NCI-H526 (cell line): ENCODE results near the gene SSTR5.

Experiments used
- DNase-seq, 2 experiments: peaks; one replicate each; lab custom pipeline; 2025; lab: John Stamatoyannopoulos, UW

The SSTR5 gene

DNA sequence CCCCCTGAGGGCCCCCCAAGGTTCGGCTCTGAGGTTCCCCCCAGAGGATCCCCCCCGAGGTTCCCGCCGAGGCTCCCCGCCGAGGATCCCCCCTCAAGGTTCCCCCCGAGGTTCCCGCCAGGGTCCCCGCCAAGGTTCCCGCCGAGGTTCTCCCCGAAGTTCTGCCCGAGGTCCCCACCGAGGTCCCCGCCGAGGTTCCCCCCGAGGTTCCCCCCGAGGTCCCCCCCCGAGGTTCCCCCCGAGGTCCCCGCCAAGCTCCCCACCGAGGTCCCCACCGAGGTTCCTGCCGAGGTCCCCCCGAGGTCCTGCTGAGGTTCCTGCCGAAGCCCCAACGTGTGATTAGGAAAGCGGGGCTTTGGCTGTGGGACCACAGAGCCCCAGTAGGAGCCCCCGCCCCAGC is 32.2 kb upstream of the SSTR5 start:
- DNase-seq = no peak

DNA sequence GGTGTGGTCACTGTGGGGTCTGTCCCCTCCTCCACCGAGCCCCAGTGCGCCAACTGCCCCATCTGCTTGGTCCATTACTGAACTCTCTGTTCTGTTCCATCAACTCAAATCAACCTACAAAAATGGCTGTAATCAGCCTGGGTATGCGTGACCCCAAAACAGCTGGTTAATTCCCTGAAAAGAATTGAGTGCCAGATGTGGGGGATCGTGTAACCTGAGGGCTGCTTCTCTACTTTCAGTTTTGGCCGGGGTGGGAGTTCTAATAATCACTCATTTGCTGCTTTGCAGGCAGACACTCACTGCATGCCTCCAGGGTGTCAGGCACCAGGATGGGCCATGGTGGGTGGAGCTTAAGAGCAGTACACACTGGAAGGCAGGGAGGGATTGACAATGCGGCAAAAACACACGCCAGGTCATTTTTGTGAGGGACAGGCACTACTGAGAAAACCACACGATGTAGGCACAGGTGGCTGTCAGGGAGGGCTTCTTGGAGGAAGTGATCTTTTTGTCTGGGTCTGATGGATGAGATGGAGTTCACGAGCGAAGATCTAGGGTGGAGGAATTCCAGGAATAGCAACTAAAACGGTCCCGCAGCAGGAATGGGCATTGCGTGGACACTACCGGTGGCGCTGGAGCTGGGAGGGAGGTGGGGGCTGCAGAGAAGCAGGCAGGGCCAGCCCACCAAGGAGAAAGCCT is 30.4 kb upstream of the SSTR5 start:
- no peak for DNase-seq

DNA sequence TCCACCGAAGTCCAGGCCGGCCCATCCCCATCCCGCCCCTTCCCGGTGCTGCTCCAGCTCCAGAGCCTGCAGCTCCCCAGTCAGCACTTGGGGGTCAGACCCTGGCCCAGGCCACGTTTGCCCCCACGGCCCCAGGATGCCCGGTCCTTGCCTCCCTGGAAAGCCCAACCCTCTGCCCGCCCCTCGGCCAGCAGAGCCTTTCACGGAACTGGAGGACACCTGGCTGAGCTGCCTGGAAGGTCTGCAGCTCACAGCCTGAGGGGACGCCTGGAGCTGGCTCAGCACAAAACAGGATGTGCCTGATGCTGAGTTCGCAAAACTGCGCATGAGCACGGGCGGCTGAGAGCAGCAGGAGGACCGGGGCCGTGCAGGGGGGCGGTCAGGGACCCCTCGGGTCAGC is 29.7 kb upstream of the SSTR5 start:
- peak in 1 of 2 experiments; percentile 46 for DNase-seq

DNA sequence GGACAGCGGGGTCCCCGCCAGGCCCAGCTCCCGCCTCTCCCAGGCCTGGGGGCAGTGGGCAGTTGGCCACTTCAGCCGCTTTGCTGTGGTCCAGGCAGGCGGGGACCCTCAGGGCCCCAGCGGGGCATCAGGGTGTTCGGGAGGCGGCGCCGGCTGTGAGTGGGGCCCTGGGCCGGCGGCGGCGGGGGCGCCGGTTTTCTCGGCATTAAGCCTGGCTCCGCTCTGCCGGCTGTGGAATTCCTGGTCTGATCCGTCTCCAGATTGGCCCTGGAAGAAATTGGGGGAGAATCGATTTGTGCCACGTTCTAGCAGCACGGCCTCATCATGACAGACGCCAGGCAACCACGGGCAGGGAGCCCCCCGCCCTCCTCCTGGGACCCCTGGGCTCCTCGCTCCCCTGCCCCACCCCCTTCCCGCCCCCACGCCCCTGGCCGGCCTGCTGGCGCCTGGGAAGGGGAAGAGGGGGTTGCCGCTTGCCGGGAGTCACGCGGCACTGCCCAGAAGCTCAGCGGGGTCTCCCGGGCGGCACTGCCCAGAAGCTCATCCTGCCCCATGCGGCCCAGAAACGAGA is 28.6 kb upstream of the SSTR5 start:
- DNase-seq = no peak

DNA sequence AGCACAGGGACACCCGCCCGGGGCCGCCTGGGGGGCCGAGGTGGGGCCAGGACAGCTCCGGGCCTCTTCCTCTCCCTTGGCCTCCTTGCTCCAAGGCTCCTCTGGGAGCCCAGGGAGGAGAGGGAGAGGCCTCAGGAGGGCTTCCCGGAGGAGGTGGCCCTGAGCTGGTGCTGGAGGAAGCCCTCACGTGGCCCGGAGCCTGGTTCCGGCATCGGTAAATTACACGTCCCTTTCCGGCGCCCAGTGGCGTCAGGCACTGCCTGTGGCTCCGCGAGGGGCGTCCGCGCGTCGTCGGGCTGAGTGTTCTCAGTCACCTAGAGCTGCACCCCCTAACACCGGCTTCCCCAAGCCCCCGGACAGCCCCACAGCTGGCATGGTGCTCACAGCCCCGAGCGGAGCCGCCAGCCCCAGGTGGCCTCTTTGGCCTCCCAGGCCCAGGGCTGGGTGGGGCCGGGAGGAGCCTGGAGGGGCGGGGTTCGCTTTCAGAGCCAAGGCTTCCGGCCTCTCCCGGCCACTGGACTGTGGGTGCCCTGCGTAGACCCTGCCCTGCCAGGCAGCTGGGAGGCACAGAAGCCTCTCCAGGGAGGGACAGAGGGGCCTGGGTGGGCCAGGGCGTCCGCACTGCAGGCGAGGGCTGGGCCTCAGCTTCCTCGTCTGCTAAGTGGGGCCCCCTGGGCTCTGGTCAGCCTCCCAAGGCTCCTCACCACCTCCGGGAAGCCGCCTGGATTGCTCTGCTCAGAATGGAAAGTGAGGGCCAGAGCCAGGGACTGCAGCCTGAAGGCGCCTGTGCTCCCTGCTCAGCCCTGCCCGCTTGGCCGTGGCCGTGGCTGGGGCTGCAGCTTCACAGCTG is 27.9 kb upstream of the SSTR5 start:
- no peak for DNase-seq

DNA sequence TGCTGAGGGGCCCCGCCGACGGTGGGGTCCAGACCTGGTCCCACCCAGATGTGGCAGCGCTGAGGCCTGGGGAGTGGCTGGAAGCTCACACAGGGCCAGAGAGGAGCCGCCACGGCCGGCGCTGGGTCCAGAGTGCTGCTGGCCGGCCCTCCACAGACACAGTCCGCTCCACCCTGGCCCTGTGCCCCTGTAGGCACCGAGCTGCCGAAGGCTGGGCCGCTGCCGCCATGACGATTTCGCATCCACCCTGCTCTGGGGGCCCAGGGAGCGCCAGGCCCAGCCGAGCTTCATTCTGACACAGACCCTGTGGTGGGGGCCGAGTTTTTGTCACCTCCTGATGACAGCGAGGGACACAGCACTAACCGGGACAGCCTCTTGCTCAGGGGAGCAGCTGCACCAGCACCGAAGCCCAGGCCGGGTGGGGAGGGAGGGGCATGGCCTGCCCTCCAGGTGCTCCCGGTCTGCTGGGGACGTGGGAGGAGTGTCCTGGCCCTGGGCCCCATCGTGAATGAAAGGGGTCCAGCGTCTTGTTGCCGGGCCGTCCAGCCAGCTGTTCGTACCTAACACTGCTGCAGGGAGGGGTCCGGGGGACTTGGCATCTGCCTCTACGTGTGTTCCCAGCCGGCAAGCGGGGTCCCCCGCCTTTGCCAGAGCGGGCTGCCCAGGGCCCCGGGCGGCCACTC is 27.1 kb upstream of the SSTR5 start:
- DNase-seq = no peak

DNA sequence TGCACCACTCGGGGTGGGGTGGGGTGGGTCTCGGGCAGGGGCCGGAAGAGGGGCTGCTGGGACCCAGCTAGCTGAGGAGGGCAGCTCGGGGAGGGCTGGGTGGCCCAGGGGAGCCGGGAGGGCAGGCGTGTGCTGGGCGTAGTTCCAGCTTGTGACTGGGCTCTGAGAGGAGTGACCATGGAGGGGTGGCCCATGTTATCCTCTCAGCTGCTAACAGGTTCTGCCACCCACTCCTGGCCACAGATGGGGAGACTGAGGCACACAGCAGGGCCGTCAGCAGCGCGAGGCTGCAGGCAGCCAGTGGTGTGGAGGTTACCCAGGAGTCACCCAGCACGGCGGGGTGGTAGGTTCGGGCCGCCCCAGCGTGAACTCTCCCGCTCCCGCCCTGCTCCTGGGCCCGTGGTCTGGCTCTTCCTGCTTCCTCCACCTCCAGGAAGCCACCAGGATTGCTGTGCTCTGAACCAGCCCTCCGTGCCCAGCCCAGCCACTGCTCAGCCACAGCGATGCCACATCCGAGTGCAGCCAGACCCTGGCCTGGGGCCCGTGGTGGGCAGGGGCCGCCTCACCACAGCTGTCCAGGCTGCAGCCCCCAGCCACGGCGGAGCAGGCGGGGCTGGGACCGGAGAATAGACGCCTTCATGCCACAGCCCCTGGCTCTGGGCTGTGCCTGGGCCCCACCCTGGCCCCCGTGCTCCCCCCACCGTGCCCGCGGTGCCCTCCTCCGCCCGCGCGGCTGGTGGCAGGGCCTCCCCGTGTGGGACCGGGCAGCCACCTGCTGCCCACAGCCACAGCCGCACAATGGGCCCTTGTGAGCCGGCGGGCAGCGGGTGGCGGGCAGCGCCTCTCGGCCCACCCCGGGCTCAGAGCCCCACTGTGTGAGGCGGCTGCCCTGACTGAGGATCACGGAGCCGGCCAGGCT is 26.3 kb upstream of the SSTR5 start:
- DNase-seq = no peak

DNA sequence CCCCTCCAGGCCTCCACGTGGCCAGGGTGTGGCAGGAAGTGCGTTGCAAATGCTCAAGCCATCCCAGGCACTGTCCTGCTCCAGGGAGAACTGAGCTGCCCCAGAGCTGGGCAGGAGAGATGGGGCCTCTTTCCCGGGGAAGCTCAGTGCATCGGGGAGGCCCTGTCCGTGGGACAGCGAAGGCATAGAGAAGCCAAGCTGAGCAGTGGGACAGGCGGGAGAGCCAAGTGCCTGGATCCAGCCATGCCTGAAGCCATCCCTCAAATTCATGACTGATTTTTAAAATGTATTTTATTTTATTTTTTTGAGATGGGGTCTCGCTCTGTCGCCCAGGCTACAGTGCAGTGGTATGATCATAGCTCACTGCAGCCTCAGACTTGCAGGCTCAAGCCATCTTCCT is 25.4 kb upstream of the SSTR5 start:
- no peak for DNase-seq

DNA sequence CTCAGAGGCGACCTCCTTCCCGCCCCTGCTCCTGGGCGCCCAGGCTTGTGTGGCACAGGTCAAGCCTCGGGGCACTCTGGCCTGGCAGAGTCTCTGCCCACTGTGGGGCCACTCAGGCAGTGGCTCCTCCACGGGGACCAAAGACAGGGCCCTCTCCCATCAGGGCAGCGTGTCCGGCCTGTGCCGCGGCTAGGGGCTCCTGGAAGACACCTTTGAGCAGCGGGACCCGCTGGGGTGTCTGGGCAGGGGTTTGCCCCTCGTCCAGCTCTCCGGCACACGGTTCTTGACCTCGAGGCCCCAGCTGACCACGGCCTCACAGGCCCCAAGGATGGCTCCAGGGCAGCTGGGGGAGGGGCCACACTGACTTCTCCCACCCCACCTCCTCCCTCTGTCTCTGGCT is 24.7 kb upstream of the SSTR5 start:
- DNase-seq = no peak

DNA sequence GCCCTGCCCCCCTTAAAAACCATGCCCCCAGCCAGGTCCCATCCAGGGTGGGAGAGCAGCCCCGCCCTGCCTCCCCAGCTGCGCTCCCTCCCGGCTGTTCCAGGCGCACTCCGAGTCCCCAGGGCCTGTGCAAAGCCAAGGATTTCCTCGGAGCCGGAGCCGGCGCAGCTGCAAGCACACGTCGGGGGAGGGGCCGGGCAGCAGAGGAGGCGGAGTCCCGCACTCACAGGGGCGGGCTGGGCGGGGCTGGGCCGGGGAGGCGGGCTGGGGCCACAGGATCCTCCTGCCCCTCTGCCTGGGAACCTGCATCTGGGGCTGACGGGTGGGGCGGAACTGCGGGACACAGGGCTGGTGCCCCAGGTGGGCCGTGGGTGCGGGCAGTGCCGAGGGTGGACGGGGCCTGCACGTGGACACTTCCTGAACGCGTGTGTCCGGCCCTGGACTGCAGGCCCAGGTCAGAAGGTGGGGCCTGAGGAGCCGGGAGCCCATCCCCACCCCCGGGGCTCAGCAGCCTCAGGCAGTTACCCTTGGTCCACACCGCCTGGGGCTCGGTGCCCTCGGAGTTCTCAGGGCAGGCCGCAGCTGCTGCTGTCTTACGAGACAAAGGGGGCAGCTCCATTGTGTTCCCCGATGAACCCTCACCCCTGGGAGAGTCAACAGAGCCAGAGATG is 24.0 kb upstream of the SSTR5 start:
- peak in 1 of 2 experiments; percentile 74 for DNase-seq

DNA sequence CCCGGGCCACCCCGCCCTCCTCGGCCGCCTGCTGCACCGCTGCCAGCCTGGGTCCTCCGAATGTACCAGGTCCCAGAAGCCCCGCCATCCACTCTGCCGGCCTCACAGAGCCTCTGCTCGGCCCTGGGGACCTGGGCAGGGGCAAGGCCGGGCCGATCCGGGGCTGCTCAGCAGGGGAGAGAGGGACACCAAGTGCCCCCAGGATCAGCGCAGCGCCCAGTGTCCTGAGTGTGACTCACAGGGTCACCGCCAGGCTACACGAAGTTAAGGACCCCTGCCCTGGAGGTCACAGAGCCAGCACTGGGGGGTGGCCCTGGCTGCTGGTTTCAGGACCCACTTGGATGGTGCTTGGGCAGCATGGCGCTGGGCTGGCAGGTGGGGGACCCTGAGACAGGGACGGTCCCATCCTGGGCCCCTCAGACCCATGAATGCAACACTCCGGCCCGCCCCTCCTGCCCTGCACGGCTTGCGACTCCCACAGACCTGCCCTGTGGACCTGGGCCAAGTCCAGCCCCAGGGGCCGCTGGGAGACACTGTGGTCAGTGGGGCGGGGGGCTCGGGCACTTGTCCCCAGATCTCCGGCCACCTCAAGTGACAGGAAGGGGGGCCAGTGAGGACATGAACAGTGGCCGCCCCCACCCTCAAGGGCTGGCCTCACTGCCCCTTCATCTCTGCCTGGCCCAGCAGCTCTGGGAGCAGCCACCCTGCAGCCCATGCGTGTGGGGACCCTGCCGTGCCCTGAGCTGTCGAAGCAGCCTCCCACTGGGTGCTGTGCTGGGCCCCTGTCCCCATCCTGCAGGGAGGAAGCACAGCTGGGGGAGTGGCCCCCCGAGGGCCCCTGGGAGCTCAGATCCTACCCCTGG is 23.2 kb upstream of the SSTR5 start:
- no peak for DNase-seq

DNA sequence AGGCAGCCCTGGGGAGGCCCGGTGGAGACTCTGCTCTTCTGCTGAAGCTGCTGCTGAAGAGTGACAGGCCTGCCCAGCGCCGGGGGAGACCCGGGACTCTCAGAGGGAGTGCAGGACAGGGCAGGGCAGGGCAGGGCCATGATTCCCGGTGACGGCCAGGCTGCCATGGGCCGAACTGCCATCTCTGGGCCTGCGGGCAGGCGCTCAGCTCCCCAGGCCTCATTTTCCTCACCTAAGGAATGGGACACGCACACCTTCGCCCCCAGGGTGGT is 22.6 kb upstream of the SSTR5 start:
- DNase-seq = no peak

DNA sequence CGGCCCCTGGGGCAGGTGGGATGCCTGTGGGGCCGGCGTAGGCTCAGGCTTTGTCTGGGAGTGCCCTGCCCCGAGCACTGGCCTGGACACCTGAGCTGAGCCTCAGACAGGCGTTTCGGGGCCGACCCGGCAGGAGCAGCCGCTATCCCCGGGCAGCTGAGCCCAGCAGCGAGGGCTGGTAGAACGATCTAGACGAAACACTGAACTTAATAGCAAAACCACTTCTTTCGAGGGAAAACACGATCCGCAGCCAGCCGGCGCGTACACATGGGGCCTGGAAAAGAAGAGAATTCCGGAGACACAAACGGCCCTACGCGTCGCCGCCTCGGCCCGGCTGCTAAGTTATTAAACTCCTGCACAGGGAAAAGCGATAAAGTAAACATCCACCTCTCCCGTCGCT is 22.0 kb upstream of the SSTR5 start:
- no peak for DNase-seq

DNA sequence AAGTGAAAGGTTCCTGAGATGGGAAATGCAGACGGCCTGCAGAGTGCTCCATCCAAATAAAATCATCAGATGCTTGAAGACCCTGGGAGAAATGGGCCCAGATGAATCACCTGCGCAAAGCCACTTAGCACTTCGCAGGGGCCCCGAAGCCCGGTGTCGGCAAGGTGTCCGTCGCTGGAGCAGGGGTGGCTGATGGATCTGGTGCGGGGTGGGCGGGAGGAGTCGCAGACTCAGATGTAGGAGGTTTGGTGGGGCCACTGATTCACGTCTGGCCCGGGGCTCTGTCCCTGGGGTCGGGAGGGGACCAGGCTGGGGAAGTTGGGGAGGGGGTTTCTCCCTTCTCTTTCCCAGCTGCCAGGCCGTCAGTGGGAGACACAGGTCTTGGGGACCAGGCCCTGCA is 21.6 kb upstream of the SSTR5 start:
- no peak for DNase-seq

DNA sequence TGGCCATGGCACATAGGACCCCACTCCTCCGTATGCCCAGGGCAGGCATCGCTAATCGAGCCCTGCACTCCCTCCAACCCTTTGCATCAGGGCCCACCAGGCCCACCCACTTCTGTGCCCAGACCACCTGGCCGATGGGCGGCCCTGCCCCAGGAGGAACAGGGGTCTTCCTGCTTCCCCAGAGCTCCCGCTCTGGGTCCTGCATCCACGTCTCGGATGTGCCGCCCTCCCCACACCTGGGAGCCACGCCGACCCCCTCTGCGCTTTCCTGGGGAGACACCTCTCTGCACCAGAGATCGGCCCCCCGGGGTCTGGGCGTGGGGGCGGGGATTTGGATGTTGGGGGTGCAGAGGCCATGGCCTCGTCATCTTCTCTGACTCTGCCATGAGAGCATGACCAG is 21.1 kb upstream of the SSTR5 start:
- no peak for DNase-seq

DNA sequence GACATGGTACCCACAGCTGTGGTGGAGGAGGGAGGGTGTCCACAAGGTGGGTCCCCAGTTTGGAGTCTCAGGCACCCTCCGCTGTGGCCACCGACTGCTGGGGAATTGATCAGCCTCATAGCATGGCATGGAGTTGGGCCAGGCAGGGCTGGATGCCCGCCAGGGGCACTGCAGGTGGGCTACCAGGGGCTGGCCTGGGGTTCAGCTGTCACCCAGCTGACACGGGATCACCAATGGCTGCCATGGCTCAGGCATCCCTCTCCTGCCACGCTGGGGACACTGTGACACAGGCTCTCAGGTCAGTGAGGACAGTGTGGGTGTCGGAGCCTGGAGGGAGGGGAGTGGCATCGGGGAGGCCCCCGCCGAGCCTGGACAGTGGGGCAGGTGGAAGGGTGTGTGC is 19.8 kb upstream of the SSTR5 start:
- DNase-seq = no peak

DNA sequence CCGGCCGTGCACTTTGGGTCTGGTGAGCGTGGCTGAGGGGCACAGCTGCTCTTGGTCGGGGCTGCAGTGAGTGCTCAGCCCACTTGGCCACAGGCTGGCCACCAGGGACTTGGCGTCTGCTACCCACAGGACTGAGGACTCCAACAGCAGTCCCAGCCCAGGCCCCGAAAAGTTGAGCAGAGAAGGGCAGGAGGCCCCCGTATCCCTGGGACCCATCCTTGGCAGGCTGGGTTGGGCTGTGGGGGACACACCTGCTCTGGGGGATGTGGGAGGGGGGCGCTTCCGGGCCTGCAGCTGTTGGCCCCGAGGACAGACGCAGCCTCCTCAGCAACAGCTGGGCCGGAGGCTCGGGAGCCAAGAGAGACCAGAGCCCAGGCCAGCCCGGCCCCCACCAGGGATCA is 19.4 kb upstream of the SSTR5 start:
- no peak for DNase-seq

DNA sequence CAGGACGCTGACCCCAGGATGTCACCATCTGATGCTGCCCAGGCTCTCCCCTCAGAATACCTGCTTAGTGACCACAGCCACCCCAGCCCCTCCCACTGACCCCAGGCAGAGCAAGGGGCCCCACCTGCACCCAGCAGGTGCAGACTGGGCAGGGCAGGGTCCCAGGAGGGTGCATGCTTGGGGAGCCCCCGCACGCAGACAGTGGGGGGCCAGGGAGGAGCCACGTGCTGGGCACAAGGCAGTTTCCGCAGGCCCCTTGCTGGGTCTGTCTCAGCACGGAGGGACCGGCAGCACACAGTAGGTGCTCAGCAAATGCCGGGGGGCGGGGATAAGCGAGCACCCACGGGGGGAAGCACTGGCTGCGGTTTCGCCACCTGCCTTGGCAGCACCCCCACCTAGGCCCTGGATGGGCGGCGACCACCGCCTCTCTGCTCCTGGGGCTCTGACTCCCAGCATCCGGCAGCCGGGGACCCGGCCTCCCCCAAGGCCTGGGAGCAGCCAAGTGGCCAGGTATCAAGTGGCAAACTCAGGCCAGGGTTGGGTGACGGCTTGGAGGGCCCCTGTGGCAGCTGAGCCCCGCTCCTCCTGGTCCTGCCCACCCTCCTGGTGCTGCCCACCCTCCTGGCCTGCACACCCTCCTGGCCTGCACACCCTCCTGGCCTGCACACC is 18.7 kb upstream of the SSTR5 start:
- DNase-seq = no peak

DNA sequence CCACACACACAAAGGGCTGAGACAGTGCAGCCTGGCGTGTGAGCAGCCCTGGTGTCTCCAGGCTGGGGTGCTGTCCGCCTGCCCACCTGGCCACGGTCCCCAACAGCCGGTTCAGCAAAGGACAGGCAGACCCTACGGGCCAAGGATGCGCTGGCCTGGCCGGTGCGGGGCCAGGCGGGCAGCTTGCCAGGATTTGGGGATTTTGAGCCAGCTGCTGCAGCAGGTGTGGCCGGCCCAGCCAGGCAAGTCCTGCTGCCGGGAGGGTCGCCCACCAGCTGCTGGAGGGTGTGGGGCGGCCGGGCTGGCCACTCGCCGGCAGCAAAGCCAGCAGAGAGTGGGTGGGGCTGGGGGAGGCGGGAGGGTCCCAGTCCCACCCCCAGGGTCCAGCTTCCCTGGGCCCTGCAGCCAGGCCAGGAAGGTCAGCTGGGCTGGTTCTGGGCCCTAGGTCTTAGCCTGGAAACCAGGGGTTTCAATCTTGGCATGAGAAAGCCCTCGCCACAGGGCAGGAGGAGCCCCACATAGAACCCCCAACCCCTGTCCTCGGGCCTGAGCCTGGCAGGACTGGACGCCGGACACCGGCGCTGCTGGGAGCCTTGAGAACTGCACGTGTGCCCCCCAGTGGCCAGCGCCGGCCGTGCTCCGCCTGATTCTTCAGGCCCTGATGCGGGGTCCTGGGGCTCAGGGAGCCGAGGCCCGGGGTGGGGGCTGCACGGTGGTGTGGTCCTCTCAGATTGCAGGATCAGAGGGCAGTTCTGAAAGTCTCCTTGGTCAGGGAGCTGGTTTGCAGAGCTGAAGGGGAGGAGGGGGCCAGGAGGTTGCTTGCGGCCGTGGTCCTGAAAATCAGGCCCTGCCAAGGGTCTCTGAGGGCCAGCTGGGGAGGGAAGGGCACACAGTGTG is 17.6 kb upstream of the SSTR5 start:
- DNase-seq = peak in 1 of 2 experiments; percentile 52
